IMR-90 (cell line): ENCODE measurements around the gene SLC17A5. TPM values are rescaled to one million over a fixed set of nuclear protein-coding genes. Genes with fewer than 3 reads are reported as not detected.
"Not testable (repeated sequence)": the region's sequence is repeated elsewhere in the genome, so short reads cannot be mapped to it uniquely, and the experiment has no call there.

ENCODE experiments used
- ATAC-seq: fragments of 200-7000 bp; cut with Tn5 transposase; 2 replicates; pipeline ENCODE4 v1.9.1; 2020; ENCODE audit warnings: low read depth, mild to moderate bottlenecking, moderate library complexity
- BruUV-seq: library from RNA; stranded (reverse); fragments of 400-500 nt; replicated peaks from 2 replicates; lab custom pipeline; 2021; lab: Mats Ljungman, UMichigan
- CTCF ChIA-PET: fragments of 300-600 bp; formaldehyde crosslinking; extraction: SDS; loops from one replicate; lab custom pipeline; 2021; ENCODE audit warnings: antibody characterized with exemption; lab: Yijun Ruan, JAX
- POLR2A ChIA-PET: fragments of 300-600 bp; sonication (Branson Sonifier 250); formaldehyde crosslinking; loops from one replicate; lab custom pipeline; 2022; ENCODE audit warnings: antibody characterized with exemption; ENCODE audit not compliant: unreplicated experiment; lab: Charles Lee
- DNase-seq: peaks from one replicate; pipeline ENCODE4 v3.0.0; 2013
- H2AFZ ChIP-seq: replicated peaks from 2 replicates; pipeline ENCODE3; 2013; ENCODE audit warnings: low read length, mild to moderate bottlenecking; ENCODE audit not compliant: poor library complexity
- H2AK5ac ChIP-seq: 2 replicates; pipeline ENCODE4 v1.6.1; 2013; ENCODE audit warnings: low read depth, low read length, inconsistent platforms
- H2AK9ac ChIP-seq: replicated peaks from 2 replicates; pipeline ENCODE3; 2013; ENCODE audit warnings: mild to moderate bottlenecking, low read depth, low read length, moderate library complexity; ENCODE audit not compliant: poor library complexity
- H2BK120ac ChIP-seq: 2 replicates; pipeline ENCODE4 v1.6.1; 2013; ENCODE audit warnings: low read depth, low read length, inconsistent platforms
- H2BK15ac ChIP-seq: 3 replicates; pipeline ENCODE4 v1.6.1; 2013; ENCODE audit warnings: low read depth, low read length, inconsistent platforms
- H2BK20ac ChIP-seq: 2 replicates; pipeline ENCODE4 v1.6.1; 2013; ENCODE audit warnings: low read depth, mild to moderate bottlenecking, inconsistent platforms, low read length, moderate library complexity
- H2BK5ac ChIP-seq: 2 replicates; pipeline ENCODE4 v1.6.1; 2013; ENCODE audit warnings: mild to moderate bottlenecking, low read depth, low read length, inconsistent platforms; ENCODE audit not compliant: poor library complexity, severe bottlenecking
- H3K14ac ChIP-seq: replicated peaks from 2 replicates; pipeline ENCODE4 v1.6.1; 2013; ENCODE audit warnings: low read depth, low read length, inconsistent platforms
- H3K18ac ChIP-seq: 2 replicates; pipeline ENCODE4 v1.6.1; 2013; ENCODE audit warnings: low read depth, low read length, control low read depth
- H3K23ac ChIP-seq: 2 replicates; pipeline ENCODE4 v1.6.1; 2013; ENCODE audit warnings: low read depth, low read length, inconsistent platforms
- H3K27ac ChIP-seq: 2 replicates; pipeline ENCODE4 v1.5.1; 2013; ENCODE audit warnings: mild to moderate bottlenecking, control low read depth, low read length; ENCODE audit not compliant: insufficient read depth
- H3K27me3 ChIP-seq: 2 replicates; pipeline ENCODE4 v1.6.1; 2013; ENCODE audit warnings: low read length; ENCODE audit not compliant: control insufficient read depth, insufficient read depth
- H3K36me3 ChIP-seq: 2 replicates; pipeline ENCODE4 v1.6.1; 2013; ENCODE audit warnings: low read length, mixed read lengths; ENCODE audit not compliant: control insufficient read depth, insufficient read depth
- H3K4ac ChIP-seq: 2 replicates; pipeline ENCODE4 v1.6.1; 2013; ENCODE audit warnings: low read depth, low read length, inconsistent platforms
- H3K4me1 ChIP-seq: 2 replicates; pipeline ENCODE4 v1.6.1; 2013; ENCODE audit warnings: low read length, mixed read lengths; ENCODE audit not compliant: control insufficient read depth, insufficient read depth
- H3K4me2 ChIP-seq: 2 replicates; pipeline ENCODE4 v1.6.1; 2013; ENCODE audit warnings: low read depth, mild to moderate bottlenecking, control low read depth, low read length, moderate library complexity
- H3K4me3 ChIP-seq: 2 replicates; pipeline ENCODE4 v1.5.1; 2013; ENCODE audit warnings: low read depth, mild to moderate bottlenecking, control low read depth, low read length, moderate library complexity; ENCODE audit not compliant: insufficient read depth
- H3K56ac ChIP-seq: 2 replicates; pipeline ENCODE4 v1.6.1; 2013; ENCODE audit warnings: low read length, inconsistent platforms; ENCODE audit not compliant: insufficient read depth; ENCODE audit errors: extremely low read depth
- H3K79me1 ChIP-seq, 2 experiments: 2 replicates each; pipeline ENCODE4 v1.6.1; 2013; ENCODE audit warnings: low read length in 2 of 2, inconsistent platforms in 1 of 2, low read depth in 1 of 2
- H3K9ac ChIP-seq: 2 replicates; pipeline ENCODE4 v1.6.1; 2013; ENCODE audit warnings: low read depth, low read length, control low read depth
- H3K9me1 ChIP-seq: 2 replicates; pipeline ENCODE4 v1.6.1; 2013; ENCODE audit warnings: low read length, inconsistent platforms; ENCODE audit not compliant: insufficient read depth
- H3K9me3 ChIP-seq: 2 replicates; pipeline ENCODE4 v1.6.1; 2013; ENCODE audit warnings: low read length; ENCODE audit not compliant: control insufficient read depth, insufficient read depth
- H4K20me1 ChIP-seq: 2 replicates; pipeline ENCODE4 v1.6.1; 2013; ENCODE audit warnings: low read length, inconsistent platforms; ENCODE audit not compliant: insufficient read depth
- H4K5ac ChIP-seq: 2 replicates; pipeline ENCODE4 v1.6.1; 2013; ENCODE audit warnings: mild to moderate bottlenecking, low read depth, low read length, control low read depth
- H4K8ac ChIP-seq, 2 experiments: 2 replicates each; pipeline ENCODE4 v1.6.1; 2013; ENCODE audit warnings: low read depth in 2 of 2, low read length in 2 of 2, control low read depth in 1 of 2, inconsistent platforms in 1 of 2
- H4K91ac ChIP-seq: 2 replicates; pipeline ENCODE4 v1.6.1; 2013; ENCODE audit warnings: low read depth, low read length, inconsistent platforms; ENCODE audit not compliant: insufficient read depth
- CEBPB ChIP-seq: IDR thresholded peaks from 2 replicates; pipeline ENCODE4 v1.6.1; 2012; ENCODE audit warnings: low read depth, low read length, improper control_type of control experiment
- MXI1 ChIP-seq: IDR thresholded peaks from 2 replicates; pipeline ENCODE4 v1.6.1; 2012; ENCODE audit warnings: low read depth, mild to moderate bottlenecking, low read length, moderate library complexity, borderline replicate concordance
- USF2 ChIP-seq: fragments of 150-350 bp; IDR thresholded peaks from 2 replicates; pipeline ENCODE4 v1.6.1; 2017; ENCODE audit warnings: mild to moderate bottlenecking, antibody characterized with exemption, low read length, low read depth
- WGBS, 2 experiments: methylation state at CpG; one replicate each; pipeline versions ENCODE4 v1.1.5 to v1.1.7; 2013; ENCODE audit warnings: missing lambda C conversion rate in 2 of 2; ENCODE audit not compliant: insufficient read length in 1 of 2; ENCODE audit errors: extremely low coverage in 2 of 2; 5-methylcytosine and 5-hydroxymethylcytosine counted together
- dilution Hi-C: fragments of 300-500 bp; cut with HindIII; formaldehyde crosslinking; loops from one replicate; pipeline ENCODE4 v1.14.3; 2018; ENCODE audit warnings: low sequenced_read_pairs; ENCODE audit not compliant: unreplicated experiment
- in situ Hi-C: fragments of 300-500 bp; cut with MboI; formaldehyde crosslinking; loops from 3 replicates; pipeline ENCODE4 v1.14.3; 2019; ENCODE audit warnings: low sequenced_read_pairs, inconsistent platforms, mixed read lengths
- intact Hi-C: fragments of 100-400 bp; cut with micrococcal nuclease; formaldehyde crosslinking; loops from 2 replicates; pipeline ENCODE4 v1.10.0; 2022
- polyA plus RNA-seq, 3 experiments: library from polyadenylated mRNA; depleted of rRNA; stranded (reverse); fragments of >200 nt; gene quantifications; 2 replicates each; pipeline ENCODE4 v1.2.3, GENCODE V29; 2012; ENCODE audit warnings: low replicate concordance in 1 of 3
- total RNA-seq: library from RNA; depleted of rRNA; stranded (reverse); fragments of >200 nt; gene quantifications from 2 replicates; pipeline ENCODE4 v1.2.3, GENCODE V29; 2012

SLC17A5 gene
- total and polyA plus RNA-seq, 2 of the 4 experiments (the other 2 are of a cell fraction) = 20.8 to 27.2 TPM

- no TSS peak for BruUV-seq
- H3K4me2 ChIP-seq = no peak overlapping the region
Observed at GRCh38 chr6:73566954-73567591, 86.7 kb downstream of the SLC17A5 start.

GRCh38 chr6:73566486-73566871 is 87.3 kb downstream of the SLC17A5 start:
- POLR2A ChIA-PET = interaction anchor here (1.1 kb wide), 2 partner anchors 14 to 47 kb away, joined by 3 to 4 read pairs; no protein-coding TSS in a partner anchor
- dilution Hi-C loops, H3K27ac ChIP-seq, H3K79me1 ChIP-seq, CTCF ChIA-PET, H3K4me1 ChIP-seq, H3K9me3 ChIP-seq, H4K20me1 ChIP-seq, H2AFZ ChIP-seq, H2AK5ac ChIP-seq, H3K27me3 ChIP-seq, in situ Hi-C loops, H4K5ac ChIP-seq, H3K36me3 ChIP-seq, H3K4me3 ChIP-seq, BruUV-seq, intact Hi-C loops, DNase-seq, H2AK9ac ChIP-seq, ATAC-seq, H3K9ac ChIP-seq, H2BK15ac ChIP-seq: not testable (repeated sequence)
- peak overlapping the region; percentile 96 for H2BK20ac ChIP-seq
- H3K18ac ChIP-seq = peak overlapping the region; percentile 73; the same call in 1 of the 2 replicates
- WGBS, 2 experiments = no CpG with 5 or more reads among the region's 2 CpGs
- H4K8ac ChIP-seq = peak overlapping the region in 1 of 2 experiments; percentile 77; a peak in 3 of 4 replicates
- H4K91ac ChIP-seq = peak overlapping the region; percentile 74; the same call in 1 of the 2 replicates
- H3K56ac ChIP-seq = peak overlapping the region; percentile 70; the same call in 1 of the 2 replicates
- H3K14ac ChIP-seq = peak overlapping the region; percentile 81
- peak overlapping the region; percentile 97 for H2BK120ac ChIP-seq
- H3K9me1 ChIP-seq = peaks cover 12% of the 10 kb centered on the region
- peak overlapping the region; percentile 57; the same call in 1 of the 2 replicates for H3K4me2 ChIP-seq
- H3K4ac ChIP-seq = peak overlapping the region; percentile 74
- 0 out of 2 replicates have a peak overlapping the region, but pooled peaks have one; percentile 48 for H3K23ac ChIP-seq
- H2BK5ac ChIP-seq = peak overlapping the region; percentile 84

More at GRCh38 chr6:73566954-73567591, 86.7 kb downstream of the SLC17A5 start:
- DNase-seq = peak; percentile 35
- intact Hi-C loops (no loop called here), dilution Hi-C loops (no loop called here), in situ Hi-C loops (no loop called here)
- Histone ChIP-seq H2AK5ac (peak overlapping the region; percentile 96), H3K4me3 (no peak overlapping the region), H3K9me1 (peaks cover 12% of the 10 kb centered on the region), H2AK9ac (peak overlapping the region; percentile 60), H3K27ac (no peak overlapping the region), H3K9ac (no peak overlapping the region), H4K20me1 (no peaks in the 10 kb centered on the region), H4K5ac (peak overlapping the region; percentile 40; the same call in 1 of the 2 replicates), H4K8ac (peak overlapping the region in 1 of 2 experiments; percentile 63; a peak in 3 of 4 replicates), H2BK15ac (peak overlapping the region; percentile 96; the same call in 2 of the 3 replicates), H3K4ac (peak overlapping the region; percentile 87), H3K27me3 (no peaks in the 10 kb centered on the region), H3K79me1 (0 out of 4 replicates have a peak, but pooled peaks cover 0 to 4% of the 10 kb centered on the region in 2 experiments), H3K4me1 (peaks cover 9% of the 10 kb centered on the region), H3K23ac (peak overlapping the region; percentile 81), H3K18ac (peak overlapping the region; percentile 69; the same call in 1 of the 2 replicates), H4K91ac (peak overlapping the region; percentile 72), H3K36me3 (no peaks in the 10 kb centered on the region), H3K56ac (no peak overlapping the region), H2BK120ac (peak overlapping the region; percentile 97), H3K14ac (peak overlapping the region; percentile 74), H2AFZ (peak overlapping the region; percentile 84), H2BK5ac (peak overlapping the region; percentile 88), H3K9me3 (no peaks in the 10 kb centered on the region), H2BK20ac (peak overlapping the region; percentile 96)
- ATAC-seq = no peak
- TF ChIP-seq MXI1 (no peak), CEBPB (peak; percentile 83), USF2 (no peak)
- ChIA-PET POLR2A (interaction anchor here (0.6 kb wide), 1 partner anchor 13 kb away, joined by 3 read pairs; no protein-coding TSS in a partner anchor), CTCF (no interaction called here)
- WGBS, 2 experiments = 78% methylated on average over 6 of the region's 8 CpGs; no CpG with 5 or more reads in 1 of the 2 experiments
